Neural cell (in vitro differentiated cells): ENCODE results near the gene FOXE1. TPM values are rescaled to one million over a fixed set of nuclear protein-coding genes. Genes with fewer than 3 reads are reported as not detected.

ENCODE experiments used
- H2AFZ ChIP-seq: fragments of 200-600, 300-800 bp; sonication (generic), shearing (Covaris generic); 2 replicates; pipeline ENCODE4 v1.6.0; 2014; ENCODE audit warnings: low read depth, mild to moderate bottlenecking, antibody characterized with exemption, low read length, moderate library complexity
- H3F3A ChIP-seq: fragments of 200-600 bp; shearing (Covaris generic); 2 replicates; pipeline ENCODE4 v1.6.1; 2016; ENCODE audit warnings: mild to moderate bottlenecking, moderate library complexity, mixed read lengths, antibody characterized with exemption, low read length; ENCODE audit not compliant: insufficient read depth, poor library complexity, severe bottlenecking
- H3K27ac ChIP-seq: fragments of 200-600, 300-800 bp; sonication (generic), shearing (Covaris generic); 2 replicates; pipeline ENCODE4 v1.5.1; 2014; ENCODE audit warnings: mild to moderate bottlenecking, low read length, moderate library complexity
- H3K27me3 ChIP-seq: fragments of 300-800, 200-600 bp; sonication (generic), shearing (Covaris generic); 2 replicates; pipeline ENCODE4 v1.6.0; 2014; ENCODE audit warnings: mild to moderate bottlenecking, low read depth, low read length, moderate library complexity; ENCODE audit not compliant: insufficient read depth
- H3K36me3 ChIP-seq: fragments of 300-800, 200-600 bp; sonication (generic), shearing (Covaris generic); 2 replicates; pipeline ENCODE4 v1.5.1; 2014; ENCODE audit warnings: mild to moderate bottlenecking, antibody characterized with exemption, low read length, moderate library complexity; ENCODE audit not compliant: insufficient read depth
- H3K4me2 ChIP-seq: fragments of 300-800, 200-600 bp; sonication (generic), shearing (Covaris generic); 2 replicates; pipeline ENCODE4 v1.6.0; 2014; ENCODE audit warnings: mild to moderate bottlenecking, low read length
- H3K4me3 ChIP-seq: fragments of 300-800, 200-600 bp; sonication (generic), shearing (Covaris generic); 2 replicates; pipeline ENCODE4 v1.5.1; 2014; ENCODE audit warnings: mild to moderate bottlenecking, low read length, moderate library complexity
- H3K79me2 ChIP-seq: fragments of 200-600 bp; shearing (Covaris generic); replicated peaks from 2 replicates; pipeline ENCODE4 v1.6.0; 2014; ENCODE audit warnings: mild to moderate bottlenecking, low read length, moderate library complexity; ENCODE audit not compliant: insufficient read depth
- H3K9ac ChIP-seq: fragments of 300-800, 200-600 bp; sonication (generic), shearing (Covaris generic); 2 replicates; pipeline ENCODE4 v1.6.1; 2016; ENCODE audit warnings: mild to moderate bottlenecking, low read length, mixed read lengths
- H3K9me2 ChIP-seq: fragments of 200-600 bp; shearing (Covaris generic); 2 replicates; pipeline ENCODE4 v1.6.1; 2016; ENCODE audit warnings: mild to moderate bottlenecking, low read length, mixed read lengths; ENCODE audit not compliant: insufficient read depth
- H3K9me3 ChIP-seq: fragments of 200-600, 300-800 bp; sonication (generic), shearing (Covaris generic); 2 replicates; pipeline ENCODE4 v1.6.1; 2016; ENCODE audit warnings: mild to moderate bottlenecking, mixed run types, low read length, moderate library complexity, mixed read lengths
- H4K20me1 ChIP-seq: fragments of 200-600 bp; shearing (Covaris generic); 2 replicates; pipeline ENCODE4 v1.6.1; 2016; ENCODE audit warnings: mild to moderate bottlenecking, mixed run types; ENCODE audit not compliant: insufficient read depth
- EP300 ChIP-seq: fragments of 450-650 bp; conservative IDR thresholded peaks from 2 replicates; pipeline ENCODE4 v1.6.1; 2014; ENCODE audit warnings: antibody characterized with exemption, mild to moderate bottlenecking, moderate library complexity; ENCODE audit not compliant: poor library complexity, severe bottlenecking
- MXI1 ChIP-seq: fragments of 450-650 bp; conservative IDR thresholded peaks from 2 replicates; pipeline ENCODE4 v1.6.1; 2014; ENCODE audit warnings: antibody characterized with exemption, mild to moderate bottlenecking; ENCODE audit not compliant: poor library complexity, severe bottlenecking
- POLR2AphosphoS5 ChIP-seq: IDR thresholded peaks from 2 replicates; pipeline ENCODE4 v1.6.1; 2012
- RAD21 ChIP-seq: fragments of 450-650 bp; conservative IDR thresholded peaks from 2 replicates; pipeline ENCODE4 v1.6.1; 2014; ENCODE audit warnings: antibody characterized with exemption, mild to moderate bottlenecking, moderate library complexity
- SMC3 ChIP-seq: fragments of 450-650 bp; conservative IDR thresholded peaks from 2 replicates; pipeline ENCODE4 v1.6.1; 2014; ENCODE audit warnings: antibody characterized with exemption, mild to moderate bottlenecking, moderate library complexity; ENCODE audit not compliant: poor library complexity
- TAF1 ChIP-seq: IDR thresholded peaks from 2 replicates; pipeline ENCODE4 v1.6.1; 2012; ENCODE audit warnings: low read depth
- polyA plus RNA-seq: library from polyadenylated mRNA; depleted of rRNA; stranded (reverse); fragments of >200 nt; gene quantifications from 2 replicates; pipeline ENCODE4 v1.2.3, GENCODE V29; 2014
- TF ChIP-seq, protein P1 (sequence below): fragments of 450-650 bp; IDR thresholded peaks from 2 replicates; pipeline ENCODE4 v1.5.1; 2014; ENCODE audit warnings: antibody characterized with exemption, mild to moderate bottlenecking, moderate library complexity; ENCODE audit not compliant: poor library complexity, severe bottlenecking
- TF ChIP-seq, protein P2 (sequence below): IDR thresholded peaks from 2 replicates; pipeline ENCODE4 v1.6.1; 2012; ENCODE audit warnings: borderline replicate concordance

Gene FOXE1
- polyA plus RNA-seq, 1 donor from 2014 or later, result not detected

DNA sequence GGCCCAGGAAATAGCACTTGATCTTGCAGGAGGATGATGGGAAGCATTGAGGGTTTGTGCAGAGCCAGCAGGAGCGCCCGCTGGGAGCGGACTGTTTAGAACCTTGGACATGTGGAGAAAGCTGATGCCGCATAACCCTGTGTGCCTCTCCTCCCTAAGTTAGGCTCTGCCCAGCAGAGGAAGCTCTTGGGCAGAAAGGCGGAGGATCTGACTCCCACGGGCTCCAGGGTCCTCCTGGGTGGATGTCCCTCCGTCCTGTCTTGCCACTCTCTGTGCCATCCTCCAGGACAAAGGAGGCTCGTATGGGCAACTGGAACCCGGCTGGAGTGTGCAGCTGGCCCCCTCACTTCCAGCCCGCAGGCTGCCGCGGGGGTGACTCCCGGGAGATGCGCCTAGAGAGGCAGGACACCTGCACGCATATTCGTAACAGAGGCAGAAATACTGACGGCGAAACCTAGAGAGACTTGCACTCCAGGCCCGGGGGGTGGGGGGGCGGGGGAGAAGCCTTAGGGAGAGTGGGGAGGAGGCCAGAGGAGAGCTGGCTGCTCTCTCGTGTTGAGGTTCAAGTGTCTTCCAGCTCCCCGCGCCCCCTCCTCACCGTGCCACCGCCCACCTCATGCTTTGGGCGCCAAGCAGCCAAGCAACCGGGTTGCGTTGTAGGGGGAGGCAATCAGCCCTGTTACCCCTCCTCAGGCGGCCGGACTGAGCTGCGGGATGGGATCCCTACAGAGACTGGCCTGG lies 5.4 kb upstream of the FOXE1 start:
- no peaks in the 10 kb centered on the region for H3K36me3 ChIP-seq
- no peaks in the 10 kb centered on the region for H3K9me2 ChIP-seq
- H3K9ac ChIP-seq, result no peak overlapping the region
- no peaks in the 10 kb centered on the region for H3K79me2 ChIP-seq
- no peak overlapping the region for H2AFZ ChIP-seq
- H4K20me1 ChIP-seq, result no peaks in the 10 kb centered on the region
- no peaks in the 10 kb centered on the region for H3F3A ChIP-seq
- peak overlapping the region; percentile 50 for H3K4me3 ChIP-seq
- no peaks in the 10 kb centered on the region for H3K9me3 ChIP-seq
- no peak overlapping the region for H3K27ac ChIP-seq
- no peak overlapping the region for H3K4me2 ChIP-seq
- no peak for TF ChIP-seq EP300
- TF ChIP-seq TAF1, result no peak
- no peak for TF ChIP-seq POLR2AphosphoS5
- no peak for TF ChIP-seq SMC3
- TF ChIP-seq, protein P1, sequence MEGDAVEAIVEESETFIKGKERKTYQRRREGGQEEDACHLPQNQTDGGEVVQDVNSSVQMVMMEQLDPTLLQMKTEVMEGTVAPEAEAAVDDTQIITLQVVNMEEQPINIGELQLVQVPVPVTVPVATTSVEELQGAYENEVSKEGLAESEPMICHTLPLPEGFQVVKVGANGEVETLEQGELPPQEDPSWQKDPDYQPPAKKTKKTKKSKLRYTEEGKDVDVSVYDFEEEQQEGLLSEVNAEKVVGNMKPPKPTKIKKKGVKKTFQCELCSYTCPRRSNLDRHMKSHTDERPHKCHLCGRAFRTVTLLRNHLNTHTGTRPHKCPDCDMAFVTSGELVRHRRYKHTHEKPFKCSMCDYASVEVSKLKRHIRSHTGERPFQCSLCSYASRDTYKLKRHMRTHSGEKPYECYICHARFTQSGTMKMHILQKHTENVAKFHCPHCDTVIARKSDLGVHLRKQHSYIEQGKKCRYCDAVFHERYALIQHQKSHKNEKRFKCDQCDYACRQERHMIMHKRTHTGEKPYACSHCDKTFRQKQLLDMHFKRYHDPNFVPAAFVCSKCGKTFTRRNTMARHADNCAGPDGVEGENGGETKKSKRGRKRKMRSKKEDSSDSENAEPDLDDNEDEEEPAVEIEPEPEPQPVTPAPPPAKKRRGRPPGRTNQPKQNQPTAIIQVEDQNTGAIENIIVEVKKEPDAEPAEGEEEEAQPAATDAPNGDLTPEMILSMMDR, result no peak
- no peak for TF ChIP-seq RAD21
- peaks cover 94% of the 10 kb centered on the region for H3K27me3 ChIP-seq

DNA sequence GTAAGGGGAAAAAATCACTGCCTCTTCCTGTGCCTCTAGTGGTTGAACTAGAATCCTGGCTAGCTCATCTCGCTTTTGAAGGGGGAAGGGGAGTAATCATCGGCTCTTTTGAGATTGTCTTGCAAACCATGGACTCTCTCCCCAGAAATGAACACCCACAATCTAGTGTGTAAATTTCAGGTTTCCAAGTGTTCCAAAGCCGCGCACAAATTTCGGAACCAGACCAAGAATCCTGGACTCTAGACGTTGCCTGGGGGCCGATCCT lies 4.9 kb upstream of the FOXE1 start:
- TF ChIP-seq EP300, result no peak
- TF ChIP-seq, protein P2, sequence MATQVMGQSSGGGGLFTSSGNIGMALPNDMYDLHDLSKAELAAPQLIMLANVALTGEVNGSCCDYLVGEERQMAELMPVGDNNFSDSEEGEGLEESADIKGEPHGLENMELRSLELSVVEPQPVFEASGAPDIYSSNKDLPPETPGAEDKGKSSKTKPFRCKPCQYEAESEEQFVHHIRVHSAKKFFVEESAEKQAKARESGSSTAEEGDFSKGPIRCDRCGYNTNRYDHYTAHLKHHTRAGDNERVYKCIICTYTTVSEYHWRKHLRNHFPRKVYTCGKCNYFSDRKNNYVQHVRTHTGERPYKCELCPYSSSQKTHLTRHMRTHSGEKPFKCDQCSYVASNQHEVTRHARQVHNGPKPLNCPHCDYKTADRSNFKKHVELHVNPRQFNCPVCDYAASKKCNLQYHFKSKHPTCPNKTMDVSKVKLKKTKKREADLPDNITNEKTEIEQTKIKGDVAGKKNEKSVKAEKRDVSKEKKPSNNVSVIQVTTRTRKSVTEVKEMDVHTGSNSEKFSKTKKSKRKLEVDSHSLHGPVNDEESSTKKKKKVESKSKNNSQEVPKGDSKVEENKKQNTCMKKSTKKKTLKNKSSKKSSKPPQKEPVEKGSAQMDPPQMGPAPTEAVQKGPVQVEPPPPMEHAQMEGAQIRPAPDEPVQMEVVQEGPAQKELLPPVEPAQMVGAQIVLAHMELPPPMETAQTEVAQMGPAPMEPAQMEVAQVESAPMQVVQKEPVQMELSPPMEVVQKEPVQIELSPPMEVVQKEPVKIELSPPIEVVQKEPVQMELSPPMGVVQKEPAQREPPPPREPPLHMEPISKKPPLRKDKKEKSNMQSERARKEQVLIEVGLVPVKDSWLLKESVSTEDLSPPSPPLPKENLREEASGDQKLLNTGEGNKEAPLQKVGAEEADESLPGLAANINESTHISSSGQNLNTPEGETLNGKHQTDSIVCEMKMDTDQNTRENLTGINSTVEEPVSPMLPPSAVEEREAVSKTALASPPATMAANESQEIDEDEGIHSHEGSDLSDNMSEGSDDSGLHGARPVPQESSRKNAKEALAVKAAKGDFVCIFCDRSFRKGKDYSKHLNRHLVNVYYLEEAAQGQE, result no peak
- no peak for TF ChIP-seq RAD21
- TF ChIP-seq MXI1, result no peak
- TF ChIP-seq SMC3, result no peak
- TF ChIP-seq TAF1, result no peak
- TF ChIP-seq, protein P1, result peak; percentile 58
- Histone ChIP-seq H3K79me2 (no peaks in the 10 kb centered on the region), H3K9me3 (no peaks in the 10 kb centered on the region), H3K9me2 (no peaks in the 10 kb centered on the region), H3K9ac (no peak overlapping the region), H3K27me3 (peaks cover 94% of the 10 kb centered on the region), H3K27ac (no peak overlapping the region), H2AFZ (no peak overlapping the region), H3K4me2 (no peak overlapping the region), H3K36me3 (no peaks in the 10 kb centered on the region), H3K4me3 (peak overlapping the region; percentile 50), H4K20me1 (no peaks in the 10 kb centered on the region), H3F3A (no peaks in the 10 kb centered on the region)
